H9 (cell line): ENCODE data around the gene NSD1. TPM values are rescaled to one million over a fixed set of nuclear protein-coding genes. Genes with fewer than 3 reads are reported as not detected.

ENCODE experiments used
- DNase-seq: peaks from one replicate; pipeline ENCODE4 v3.0.0-alpha.2; 2017
- H2AFZ ChIP-seq: one replicate; pipeline ENCODE4 v1.6.1; 2013; ENCODE audit warnings: mild to moderate bottlenecking, low read length, control low read depth, moderate library complexity
- H2AK5ac ChIP-seq: 2 replicates; pipeline ENCODE4 v1.6.1; 2013; ENCODE audit warnings: low read length, control low read depth, mixed read lengths; ENCODE audit not compliant: insufficient read length
- H2BK120ac ChIP-seq: one replicate; pipeline ENCODE4 v1.6.1; 2013; ENCODE audit warnings: low read depth, mild to moderate bottlenecking, low read length, control low read depth, inconsistent platforms; ENCODE audit not compliant: poor library complexity, severe bottlenecking
- H2BK12ac ChIP-seq: 2 replicates; pipeline ENCODE4 v1.6.1; 2013; ENCODE audit warnings: low read length, control low read depth, mixed read lengths, low read depth; ENCODE audit not compliant: insufficient read length
- H2BK15ac ChIP-seq: 2 replicates; pipeline ENCODE4 v1.6.1; 2013; ENCODE audit warnings: low read depth, low read length, control low read depth
- H2BK20ac ChIP-seq: one replicate; pipeline ENCODE4 v1.6.1; 2013; ENCODE audit warnings: low read depth, mild to moderate bottlenecking, low read length, control low read depth, inconsistent platforms; ENCODE audit not compliant: poor library complexity, severe bottlenecking
- H2BK5ac ChIP-seq: 2 replicates; pipeline ENCODE4 v1.6.1; 2013; ENCODE audit warnings: low read length, control low read depth, mixed read lengths; ENCODE audit not compliant: insufficient read length
- H3K14ac ChIP-seq: 2 replicates; pipeline ENCODE4 v1.6.1; 2013; ENCODE audit warnings: low read length, control low read depth; ENCODE audit not compliant: insufficient read depth
- H3K18ac ChIP-seq: 2 replicates; pipeline ENCODE4 v1.6.1; 2013; ENCODE audit warnings: low read depth, mild to moderate bottlenecking, mixed read lengths, low read length, control low read depth; ENCODE audit not compliant: insufficient read length
- H3K23ac ChIP-seq: 2 replicates; pipeline ENCODE4 v1.6.1; 2013; ENCODE audit warnings: low read length, control low read depth, mixed read lengths, low read depth; ENCODE audit not compliant: insufficient read length
- H3K23me2 ChIP-seq: 2 replicates; pipeline ENCODE4 v1.6.1; 2013; ENCODE audit warnings: low read depth, mild to moderate bottlenecking, mixed read lengths, low read length, control low read depth; ENCODE audit not compliant: insufficient read length, poor library complexity, severe bottlenecking
- H3K27ac ChIP-seq: 2 replicates; pipeline ENCODE4 v1.5.1; 2013; ENCODE audit warnings: low read length, control low read depth, mixed read lengths, low read depth; ENCODE audit not compliant: insufficient read length
- H3K27me3 ChIP-seq: 2 replicates; pipeline ENCODE4 v1.6.1; 2013; ENCODE audit warnings: low read length, control low read depth, inconsistent platforms; ENCODE audit not compliant: insufficient read depth
- H3K4ac ChIP-seq: 2 replicates; pipeline ENCODE4 v1.6.1; 2013; ENCODE audit warnings: low read depth, mild to moderate bottlenecking, control low read depth, inconsistent platforms, low read length, moderate library complexity
- H3K4me1 ChIP-seq: 2 replicates; pipeline ENCODE4 v1.6.1; 2013; ENCODE audit warnings: low read length, control low read depth, inconsistent platforms; ENCODE audit not compliant: insufficient read depth
- H3K4me2 ChIP-seq: 2 replicates; pipeline ENCODE4 v1.6.1; 2013; ENCODE audit warnings: low read length, control low read depth, mixed read lengths; ENCODE audit not compliant: insufficient read length, insufficient read depth
- H3K56ac ChIP-seq: 2 replicates; pipeline ENCODE4 v1.6.1; 2013; ENCODE audit warnings: low read depth, mild to moderate bottlenecking, mixed read lengths, low read length, control low read depth; ENCODE audit not compliant: insufficient read length
- H3K79me1 ChIP-seq: 2 replicates; pipeline ENCODE4 v1.6.1; 2013; ENCODE audit warnings: low read depth, mild to moderate bottlenecking, moderate library complexity, low read length, control low read depth, inconsistent platforms; ENCODE audit not compliant: insufficient read depth, poor library complexity, severe bottlenecking
- H3K79me2 ChIP-seq: 2 replicates; pipeline ENCODE4 v1.6.1; 2013; ENCODE audit warnings: low read length, control low read depth, inconsistent platforms; ENCODE audit not compliant: insufficient read depth
- H3K9ac ChIP-seq: 2 replicates; pipeline ENCODE4 v1.6.1; 2013; ENCODE audit warnings: low read length, control low read depth, mixed read lengths; ENCODE audit not compliant: insufficient read length; ENCODE audit errors: extremely low read depth
- H3K9me3 ChIP-seq: one replicate; pipeline ENCODE4 v1.6.1; 2013; ENCODE audit warnings: low read depth, low read length, inconsistent platforms; ENCODE audit not compliant: control insufficient read depth
- H3T11ph ChIP-seq: one replicate; pipeline ENCODE4 v1.6.1; 2013; ENCODE audit warnings: mild to moderate bottlenecking, low read length, control low read depth, inconsistent platforms
- H4K20me1 ChIP-seq: one replicate; pipeline ENCODE4 v1.6.1; 2013; ENCODE audit not compliant: control insufficient read depth, insufficient read length, insufficient read depth
- H4K5ac ChIP-seq: 2 replicates; pipeline ENCODE4 v1.6.1; 2013; ENCODE audit warnings: low read depth, mild to moderate bottlenecking, mixed read lengths, low read length, control low read depth; ENCODE audit not compliant: insufficient read length
- H4K8ac ChIP-seq: replicated peaks from 2 replicates; pipeline ENCODE4 v1.6.1; 2013; ENCODE audit warnings: low read length, control low read depth, mixed read lengths, low read depth; ENCODE audit not compliant: insufficient read length
- H4K91ac ChIP-seq: 2 replicates; pipeline ENCODE4 v1.6.1; 2013; ENCODE audit warnings: low read depth, mild to moderate bottlenecking, moderate library complexity, mixed read lengths, low read length, control low read depth; ENCODE audit not compliant: insufficient read length
- H3K27ac Mint-ChIP-seq, 3 experiments: 2 replicates in 2 of 3; 3 replicates in 1 of 3; pipeline ENCODE4 v1.8.0; 2020 to 2021; ENCODE audit warnings: mixed read lengths in 3 of 3, mild to moderate bottlenecking in 1 of 3, moderate library complexity in 1 of 3
- H3K27me3 Mint-ChIP-seq: 2 replicates; pipeline ENCODE4 v1.8.0; 2021; ENCODE audit warnings: low read depth, mild to moderate bottlenecking, moderate library complexity, mixed read lengths
- H3K36me3 Mint-ChIP-seq, 3 experiments: 2 replicates in 2 of 3; 3 replicates in 1 of 3; pipeline ENCODE4 v1.8.0; 2020 to 2021; ENCODE audit warnings: low read depth in 3 of 3, mixed read lengths in 3 of 3; ENCODE audit not compliant: insufficient read depth in 1 of 3
- H3K4me1 Mint-ChIP-seq, 2 experiments: 2 replicates each; pipeline ENCODE4 v1.8.0; 2020; ENCODE audit warnings: mixed read lengths in 2 of 2
- H3K4me3 Mint-ChIP-seq, 2 experiments: 2 replicates in 1 of 2; 3 replicates in 1 of 2; pipeline ENCODE4 v1.8.0; 2020 to 2021; ENCODE audit warnings: mild to moderate bottlenecking in 2 of 2, mixed read lengths in 2 of 2, moderate library complexity in 1 of 2
- H3K9me3 Mint-ChIP-seq, 2 experiments: 2 replicates in 1 of 2; 3 replicates in 1 of 2; pipeline ENCODE4 v1.8.0; 2020; ENCODE audit warnings: mild to moderate bottlenecking in 2 of 2, mixed read lengths in 2 of 2, moderate library complexity in 1 of 2
- WGBS: extraction: QIAGEN DNeasy Blood & Tissue Kit; methylation state at CpG from one replicate; pipeline ENCODE4 v1.1.7; 2013; ENCODE audit warnings: missing lambda C conversion rate, low lambda C conversion rate, mixed read lengths; ENCODE audit not compliant: insufficient read length; ENCODE audit errors: extremely low coverage; 5-methylcytosine and 5-hydroxymethylcytosine counted together
- total RNA-seq: library from RNA; stranded (reverse); gene quantifications from 2 replicates; pipeline ENCODE4 v1.2.1, GENCODE V29; 2021
- TF ChIP-seq, protein P1 (sequence below): fragments of 200-600 bp; sonication (generic); conservative IDR thresholded peaks from 3 replicates; pipeline ENCODE4 v1.8.0; 2021; ENCODE audit warnings: antibody characterized with exemption, mild to moderate bottlenecking

Gene NSD1
- total RNA-seq, 1 experiment from 2014 or later: 213 TPM

DNA sequence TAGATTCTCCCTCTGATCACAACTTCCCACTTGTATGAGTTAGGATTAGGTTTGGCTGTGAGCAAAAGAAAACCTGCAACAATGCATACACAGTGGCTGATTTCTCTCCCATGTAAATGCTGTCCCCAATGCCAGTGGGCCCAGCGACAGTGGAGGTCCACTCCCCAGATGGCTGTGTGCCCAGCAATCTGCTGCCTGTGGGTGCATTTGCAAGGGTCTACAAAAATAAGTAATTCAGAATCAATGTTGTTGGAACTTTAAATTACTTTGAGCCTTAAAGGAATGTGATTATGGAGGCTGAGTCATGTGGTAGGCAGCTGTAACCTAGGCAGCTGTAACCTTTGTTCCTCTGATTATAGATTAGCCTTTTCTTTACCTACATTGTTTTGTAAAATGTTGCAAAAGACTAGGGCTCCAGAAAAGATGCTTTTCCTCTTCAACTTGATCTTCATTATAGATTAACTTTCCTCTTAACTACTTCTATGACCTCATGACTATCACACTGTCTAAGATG lies 192.4 kb downstream of the NSD1 start:
- Histone ChIP-seq H3K27ac (peak overlapping the region; percentile 53), H3K79me2 (no peaks in the 10 kb centered on the region), H2BK120ac (no peak overlapping the region), H3K9me3 (no peaks in the 10 kb centered on the region), H4K8ac (no peak overlapping the region), H3K27me3 (no peaks in the 10 kb centered on the region), H3K4me2 (no peak overlapping the region), H4K20me1 (peaks cover 2% of the 10 kb centered on the region), H2BK20ac (no peak overlapping the region), H2BK5ac (no peak overlapping the region), H2BK15ac (no peak overlapping the region), H3K14ac (peak overlapping the region; percentile 5; the same call in 1 of the 2 replicates), H3K9ac (no peak overlapping the region), H3K23ac (no peak overlapping the region), H3K79me1 (no peaks in the 10 kb centered on the region), H4K5ac (no peak overlapping the region), H4K91ac (no peak overlapping the region), H3T11ph (no peak overlapping the region), H3K4ac (no peak overlapping the region; the same call in 1 of the 2 replicates), H3K4me1 (peaks cover 9% of the 10 kb centered on the region; the same call in 1 of the 2 replicates), H2AFZ (no peak overlapping the region), H2BK12ac (no peak overlapping the region), H3K56ac (no peak overlapping the region), H2AK5ac (no peak overlapping the region), H3K23me2 (no peaks in the 10 kb centered on the region), H3K18ac (peak overlapping the region; percentile 3)
- Mint-ChIP-seq H3K9me3 (no peaks in the 10 kb centered on the region), H3K27me3 (no peaks in the 10 kb centered on the region), H3K4me1 (peaks cover 25 to 34% of the 10 kb centered on the region in 2 experiments), H3K4me3 (peak overlapping the region in 1 of 2 experiments; percentile 18; a peak in 2 of 5 replicates), H3K27ac (peak overlapping the region; percentile 82 to 96 (median 94)), H3K36me3 (peaks cover 2 to 26% (median 25%) of the 10 kb centered on the region in 3 experiments; a peak in 5 of 7 replicates)
- TF ChIP-seq, protein P1, sequence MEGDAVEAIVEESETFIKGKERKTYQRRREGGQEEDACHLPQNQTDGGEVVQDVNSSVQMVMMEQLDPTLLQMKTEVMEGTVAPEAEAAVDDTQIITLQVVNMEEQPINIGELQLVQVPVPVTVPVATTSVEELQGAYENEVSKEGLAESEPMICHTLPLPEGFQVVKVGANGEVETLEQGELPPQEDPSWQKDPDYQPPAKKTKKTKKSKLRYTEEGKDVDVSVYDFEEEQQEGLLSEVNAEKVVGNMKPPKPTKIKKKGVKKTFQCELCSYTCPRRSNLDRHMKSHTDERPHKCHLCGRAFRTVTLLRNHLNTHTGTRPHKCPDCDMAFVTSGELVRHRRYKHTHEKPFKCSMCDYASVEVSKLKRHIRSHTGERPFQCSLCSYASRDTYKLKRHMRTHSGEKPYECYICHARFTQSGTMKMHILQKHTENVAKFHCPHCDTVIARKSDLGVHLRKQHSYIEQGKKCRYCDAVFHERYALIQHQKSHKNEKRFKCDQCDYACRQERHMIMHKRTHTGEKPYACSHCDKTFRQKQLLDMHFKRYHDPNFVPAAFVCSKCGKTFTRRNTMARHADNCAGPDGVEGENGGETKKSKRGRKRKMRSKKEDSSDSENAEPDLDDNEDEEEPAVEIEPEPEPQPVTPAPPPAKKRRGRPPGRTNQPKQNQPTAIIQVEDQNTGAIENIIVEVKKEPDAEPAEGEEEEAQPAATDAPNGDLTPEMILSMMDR: no peak
- no CpG with 5 or more reads among the region's 1 CpG for WGBS
- DNase-seq: no peak
